SK-N-SH treated with all-trans-retinoic acid at 6 μM for 48 hours (cell line): Measurements from ENCODE around the gene TFAP2A.

Experiments used
- ARNTL ChIP-seq: fragments of 450-650 bp; formaldehyde crosslinking; IDR thresholded peaks from 2 replicates; pipeline ENCODE4 v1.5.0; 2020; ENCODE audit warnings: low read depth, mild to moderate bottlenecking, moderate library complexity, borderline replicate concordance
- BACH2 ChIP-seq: fragments of 250-450 bp; sonication (Bioruptor Pico); IDR thresholded peaks from 2 replicates; pipeline ENCODE4 v1.9.0; 2021; ENCODE audit warnings: mild to moderate bottlenecking, borderline replicate concordance
- CSDC2 ChIP-seq: fragments of 250-450 bp; sonication (Bioruptor Pico); IDR thresholded peaks from 2 replicates; pipeline ENCODE4 v1.5.0; 2020; ENCODE audit warnings: mild to moderate bottlenecking, moderate library complexity
- PATZ1 ChIP-seq: fragments of 250-450 bp; sonication (Bioruptor Pico); IDR thresholded peaks from 2 replicates; pipeline ENCODE4 v1.8.0; 2020; ENCODE audit warnings: mild to moderate bottlenecking, moderate library complexity, borderline replicate concordance
- PPARA ChIP-seq: fragments of 250-450 bp; sonication (Bioruptor Pico); IDR thresholded peaks from 2 replicates; pipeline ENCODE4 v1.5.0; 2020; ENCODE audit warnings: mild to moderate bottlenecking, borderline replicate concordance
- ZC3H10 ChIP-seq: fragments of 250-450 bp; sonication (Bioruptor Pico); IDR thresholded peaks from 2 replicates; pipeline ENCODE4 v1.5.1; 2021; ENCODE audit warnings: mild to moderate bottlenecking, moderate library complexity
- ZFP3 ChIP-seq: fragments of 250-450 bp; sonication (Bioruptor Pico); IDR thresholded peaks from 2 replicates; pipeline ENCODE4 v1.5.0; 2020; ENCODE audit warnings: mild to moderate bottlenecking, moderate library complexity
- ZFP30 ChIP-seq: fragments of 450-650 bp; formaldehyde crosslinking; IDR thresholded peaks from 2 replicates; pipeline ENCODE4 v1.5.0; 2022; ENCODE audit warnings: mild to moderate bottlenecking, moderate library complexity
- ZNF70 ChIP-seq: fragments of 450-650 bp; formaldehyde crosslinking; IDR thresholded peaks from 2 replicates; pipeline ENCODE4 v1.5.0; 2020; ENCODE audit warnings: mild to moderate bottlenecking, moderate library complexity
- TF ChIP-seq, protein P1 (sequence below): fragments of 250-450 bp; sonication (Bioruptor Pico); IDR thresholded peaks from 2 replicates; pipeline ENCODE4 v1.5.1; 2021; ENCODE audit warnings: mild to moderate bottlenecking, moderate library complexity
- TF ChIP-seq, protein P2 (sequence below): fragments of 250-450 bp; sonication (Bioruptor Pico); IDR thresholded peaks from 2 replicates; pipeline ENCODE4 v1.8.0; 2021; ENCODE audit warnings: low read depth, mild to moderate bottlenecking, moderate library complexity, borderline replicate concordance
- TF ChIP-seq, protein P3 (sequence below): fragments of 250-450 bp; sonication (Bioruptor Pico); IDR thresholded peaks from 2 replicates; pipeline ENCODE4 v1.5.1; 2020; ENCODE audit warnings: low read depth, mild to moderate bottlenecking, moderate library complexity

DNA sequence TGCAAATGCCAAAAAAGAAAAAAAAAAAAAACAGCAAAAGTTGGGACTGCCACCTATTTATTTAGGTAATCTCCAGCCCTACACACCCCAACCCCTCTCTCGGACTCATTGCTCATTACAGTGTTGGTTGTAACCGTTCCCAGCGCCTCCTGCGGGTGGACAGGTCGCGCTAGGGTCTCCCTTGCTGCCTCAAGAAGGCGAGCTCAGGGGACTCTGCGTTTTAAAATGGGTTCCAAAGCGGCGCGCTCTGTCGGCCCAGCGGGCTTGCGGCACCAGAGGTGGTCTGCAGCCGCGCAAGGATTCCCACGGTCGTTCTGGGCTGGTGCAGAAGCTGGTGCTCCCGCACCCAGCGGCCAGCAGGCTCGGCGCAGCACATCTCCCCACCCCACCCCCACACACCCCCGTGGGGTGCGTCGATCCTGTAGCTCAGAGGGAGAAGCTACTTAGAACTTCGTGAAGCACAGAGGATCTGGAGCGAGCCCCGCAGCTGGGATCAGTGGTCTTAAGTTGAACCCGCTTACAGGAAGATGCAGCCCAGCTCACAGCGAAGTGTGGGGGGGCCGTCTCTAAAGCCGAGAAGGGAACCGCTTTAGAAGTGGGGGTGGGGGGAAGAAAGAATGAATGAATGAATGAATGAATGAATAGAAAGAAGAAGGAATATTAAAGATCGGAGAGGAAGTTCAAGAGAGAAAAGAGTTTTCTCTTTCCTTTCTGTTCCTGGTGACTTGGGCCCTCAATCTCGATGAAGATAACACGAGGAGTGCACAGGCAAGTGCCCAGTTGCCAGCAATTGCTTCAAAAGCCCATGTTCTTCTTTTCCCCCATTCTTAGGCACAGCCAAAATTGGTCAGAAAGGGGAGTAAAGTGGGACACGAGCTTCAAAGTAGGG lies 780 bp downstream of the TFAP2A start:
- no peak for TF ChIP-seq CSDC2
- TF ChIP-seq ZC3H10, result no peak
- TF ChIP-seq, protein P1, sequence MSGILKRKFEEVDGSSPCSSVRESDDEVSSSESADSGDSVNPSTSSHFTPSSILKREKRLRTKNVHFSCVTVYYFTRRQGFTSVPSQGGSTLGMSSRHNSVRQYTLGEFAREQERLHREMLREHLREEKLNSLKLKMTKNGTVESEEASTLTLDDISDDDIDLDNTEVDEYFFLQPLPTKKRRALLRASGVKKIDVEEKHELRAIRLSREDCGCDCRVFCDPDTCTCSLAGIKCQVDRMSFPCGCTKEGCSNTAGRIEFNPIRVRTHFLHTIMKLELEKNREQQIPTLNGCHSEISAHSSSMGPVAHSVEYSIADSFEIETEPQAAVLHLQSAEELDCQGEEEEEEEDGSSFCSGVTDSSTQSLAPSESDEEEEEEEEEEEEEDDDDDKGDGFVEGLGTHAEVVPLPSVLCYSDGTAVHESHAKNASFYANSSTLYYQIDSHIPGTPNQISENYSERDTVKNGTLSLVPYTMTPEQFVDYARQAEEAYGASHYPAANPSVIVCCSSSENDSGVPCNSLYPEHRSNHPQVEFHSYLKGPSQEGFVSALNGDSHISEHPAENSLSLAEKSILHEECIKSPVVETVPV (CRISPR knock-in tag), result no peak
- no peak for TF ChIP-seq ZFP3
- TF ChIP-seq ZNF70, result no peak
- TF ChIP-seq, protein P2, sequence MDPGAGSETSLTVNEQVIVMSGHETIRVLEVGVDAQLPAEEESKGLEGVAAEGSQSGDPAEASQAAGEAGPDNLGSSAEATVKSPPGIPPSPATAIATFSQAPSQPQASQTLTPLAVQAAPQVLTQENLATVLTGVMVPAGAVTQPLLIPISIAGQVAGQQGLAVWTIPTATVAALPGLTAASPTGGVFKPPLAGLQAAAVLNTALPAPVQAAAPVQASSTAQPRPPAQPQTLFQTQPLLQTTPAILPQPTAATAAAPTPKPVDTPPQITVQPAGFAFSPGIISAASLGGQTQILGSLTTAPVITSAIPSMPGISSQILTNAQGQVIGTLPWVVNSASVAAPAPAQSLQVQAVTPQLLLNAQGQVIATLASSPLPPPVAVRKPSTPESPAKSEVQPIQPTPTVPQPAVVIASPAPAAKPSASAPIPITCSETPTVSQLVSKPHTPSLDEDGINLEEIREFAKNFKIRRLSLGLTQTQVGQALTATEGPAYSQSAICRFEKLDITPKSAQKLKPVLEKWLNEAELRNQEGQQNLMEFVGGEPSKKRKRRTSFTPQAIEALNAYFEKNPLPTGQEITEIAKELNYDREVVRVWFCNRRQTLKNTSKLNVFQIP (CRISPR knock-in tag), result no peak
- no peak for TF ChIP-seq PPARA (CRISPR knock-in tag)
- TF ChIP-seq, protein P3, sequence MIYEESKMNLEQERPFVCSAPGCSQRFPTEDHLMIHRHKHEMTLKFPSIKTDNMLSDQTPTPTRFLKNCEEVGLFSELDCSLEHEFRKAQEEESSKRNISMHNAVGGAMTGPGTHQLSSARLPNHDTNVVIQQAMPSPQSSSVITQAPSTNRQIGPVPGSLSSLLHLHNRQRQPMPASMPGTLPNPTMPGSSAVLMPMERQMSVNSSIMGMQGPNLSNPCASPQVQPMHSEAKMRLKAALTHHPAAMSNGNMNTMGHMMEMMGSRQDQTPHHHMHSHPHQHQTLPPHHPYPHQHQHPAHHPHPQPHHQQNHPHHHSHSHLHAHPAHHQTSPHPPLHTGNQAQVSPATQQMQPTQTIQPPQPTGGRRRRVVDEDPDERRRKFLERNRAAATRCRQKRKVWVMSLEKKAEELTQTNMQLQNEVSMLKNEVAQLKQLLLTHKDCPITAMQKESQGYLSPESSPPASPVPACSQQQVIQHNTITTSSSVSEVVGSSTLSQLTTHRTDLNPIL (CRISPR knock-in tag), result no peak
- no peak for TF ChIP-seq ZFP30 (CRISPR knock-in tag)
- TF ChIP-seq PATZ1 (CRISPR knock-in tag), result no peak
- TF ChIP-seq BACH2 (CRISPR knock-in tag), result no peak
- no peak for TF ChIP-seq ARNTL
